Medulla oblongata (tissue), 1 donor: Measurements from ENCODE around the gene CLSTN3.

Experiments used
- DNase-seq: peaks from one replicate; pipeline ENCODE4 v3.0.0-alpha.2; 2015; ENCODE audit errors: extremely low spot score

Gene CLSTN3

GRCh38 chr12:7125632-7126227 lies 4.4 kb upstream of the CLSTN3 start:
- DNase-seq, result no peak

GRCh38 chr12:7127916-7128626 lies 2.1 kb upstream of the CLSTN3 start:
- DNase-seq, result no peak

GRCh38 chr12:7128681-7129286 lies 1.4 kb upstream of the CLSTN3 start, which contains the start of gene RBP5:
TSS of gene RBP5 (minus strand) at chr12:7128889. CDS start at chr12:7128775, 114 bp downstream.
- no peak for DNase-seq

- DNase-seq, result no peak
Measured at GRCh38 chr12:7129287-7129871, 792 bp upstream of the CLSTN3 start.

- DNase-seq, result peak; percentile 50
Measured at GRCh38 chr12:7130701-7131501, 730 bp downstream of the CLSTN3 start.

GRCh38 chr12:7131502-7131866 lies 1.3 kb downstream of the CLSTN3 start:
- no peak for DNase-seq

- no peak for DNase-seq
Measured at GRCh38 chr12:7134396-7135166, 4.4 kb downstream of the CLSTN3 start.

- no peak for DNase-seq
Measured at GRCh38 chr12:7136071-7136470, 5.9 kb downstream of the CLSTN3 start.

- no peak for DNase-seq
Measured at GRCh38 chr12:7136676-7137075, 6.5 kb downstream of the CLSTN3 start.

- no peak for DNase-seq
Measured at GRCh38 chr12:7137908-7138307, 7.7 kb downstream of the CLSTN3 start.

- DNase-seq, result no peak
Measured at GRCh38 chr12:7139200-7139599, 9.0 kb downstream of the CLSTN3 start.

- DNase-seq, result no peak
Measured at GRCh38 chr12:7141351-7142005, 11.3 kb downstream of the CLSTN3 start.

- DNase-seq, result peak; percentile 43
Measured at GRCh38 chr12:7142056-7142644, 12.0 kb downstream of the CLSTN3 start.

GRCh38 chr12:7142809-7143465 lies 12.8 kb downstream of the CLSTN3 start:
- DNase-seq, result no peak

GRCh38 chr12:7143564-7143963 lies 13.4 kb downstream of the CLSTN3 start:
- no peak for DNase-seq

- DNase-seq, result peak; percentile 20
Measured at GRCh38 chr12:7144414-7145120, 14.4 kb downstream of the CLSTN3 start.

GRCh38 chr12:7145671-7146070 lies 15.5 kb downstream of the CLSTN3 start:
- no peak for DNase-seq

- DNase-seq, result no peak
Measured at GRCh38 chr12:7146228-7146627, 16.1 kb downstream of the CLSTN3 start.

- DNase-seq, result no peak
Measured at GRCh38 chr12:7146906-7147305, 16.7 kb downstream of the CLSTN3 start.
